ENCODE data around the gene MSX2.

MSX2 gene

DNA sequence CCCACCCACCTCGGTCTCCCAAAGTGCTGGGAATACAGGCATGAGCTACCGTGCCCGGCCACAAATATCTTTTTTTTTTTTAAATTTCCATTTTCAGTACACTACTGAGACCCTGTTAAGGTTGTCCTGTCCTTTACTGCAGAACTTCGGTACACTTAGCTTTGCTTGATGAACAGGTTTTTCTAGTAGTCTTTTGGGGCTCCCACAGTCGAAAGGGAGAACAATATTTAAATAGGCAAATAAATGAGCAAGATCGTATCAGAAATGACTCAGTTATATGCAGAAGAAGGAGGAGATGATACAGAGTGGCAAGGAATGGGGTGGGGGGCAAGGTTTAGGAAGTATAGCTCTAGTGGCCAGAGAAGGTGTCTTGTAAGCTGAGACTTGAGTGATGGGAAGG lies 52.7 kb downstream of the MSX2 start:
- DNase-seq = no peak

DNA sequence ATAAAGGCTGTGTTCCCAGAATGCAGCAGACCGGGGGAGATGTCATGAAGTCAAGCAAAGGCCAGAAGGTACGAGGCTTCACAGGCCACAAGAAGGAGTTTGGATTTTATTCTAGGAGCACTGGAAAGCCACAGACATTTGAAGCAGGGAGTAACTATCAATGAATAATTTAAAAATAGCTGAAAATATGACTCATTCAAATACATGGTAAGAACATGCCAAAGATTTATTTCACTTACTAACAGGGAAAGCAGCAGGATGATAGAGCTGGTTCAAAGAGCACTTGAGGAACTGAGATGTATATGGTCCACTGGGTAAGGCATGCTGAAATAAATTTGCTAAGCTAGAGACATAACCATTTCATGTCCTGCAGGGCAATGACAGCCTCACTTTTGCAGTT lies 53.2 kb downstream of the MSX2 start:
- no peak for DNase-seq
